ENCODE data around the gene GLIS1.

- TF ChIP-seq EZH2 (IDR thresholded peaks at IDR 0.05; ENCODE audit: insufficient read depth, low read length) (no peak), CTCF (IDR thresholded peaks at IDR 0.05; ENCODE audit: insufficient read depth, low read depth, low read length) (no peak)
These were observed 19.5 kb downstream of the GLIS1 start for GRCh38 chr1:53719469-53719868.
